Esophagus squamous epithelium (tissue), 5 donors: ENCODE measurements around the gene PHACTR3. TPM values are rescaled to one million over a fixed set of nuclear protein-coding genes. Genes with fewer than 3 reads are reported as not detected.

Source experiments
- DNase-seq: peaks from one replicate; lab custom pipeline; 2025; lab: John Stamatoyannopoulos, UW
- H3K27ac ChIP-seq, 4 donors: fragments of 200-600 bp; sonication (generic); one replicate each; pipeline ENCODE4 v1.5.1; 2016 to 2019; ENCODE audit warnings: mild to moderate bottlenecking in 1 of 4
- H3K27me3 ChIP-seq, 4 donors: fragments of 200-600 bp; sonication (generic); 1 replicate in 3 of 4; 2 replicates in 1 of 4; pipeline versions ENCODE4 v1.5.1 to v1.6.0; 2017 to 2021; ENCODE audit warnings: antibody characterized with exemption in 1 of 4
- H3K36me3 ChIP-seq, 3 donors: fragments of 200-600 bp; sonication (generic); one replicate each; pipeline ENCODE4 v1.5.1; 2016 to 2019
- H3K4me1 ChIP-seq, 3 donors: fragments of 200-600 bp; sonication (generic); one replicate each; pipeline ENCODE4 v1.5.1; 2017 to 2019
- H3K4me3 ChIP-seq, 4 donors: fragments of 200-600 bp; sonication (generic); 1 replicate in 3 of 4; 2 replicates in 1 of 4; pipeline ENCODE4 v1.5.1; 2016 to 2019; ENCODE audit warnings: mild to moderate bottlenecking in 2 of 4, moderate library complexity in 1 of 4
- H3K9me3 ChIP-seq, 3 donors: fragments of 200-600 bp; sonication (generic); one replicate each; pipeline ENCODE4 v1.5.1; 2016 to 2019
- POLR2A ChIP-seq, 4 donors: fragments of 450-650 bp; IDR thresholded peaks; one replicate each; pipeline ENCODE4 v1.6.1; 2017; ENCODE audit warnings: antibody characterized with exemption in 4 of 4, mild to moderate bottlenecking in 4 of 4, moderate library complexity in 3 of 4
- WGBS, 2 donors: methylation state at CpG; one replicate each; pipeline ENCODE4 v1.1.5; 2018; 5-methylcytosine and 5-hydroxymethylcytosine counted together
- intact Hi-C: fragments of 100-400 bp; cut with DNase I; formaldehyde crosslinking; loops from one replicate; pipeline ENCODE4 v1.15.0; 2022
- total RNA-seq, 4 donors: library from RNA; depleted of rRNA; stranded (reverse); fragments of >200 nt; gene quantifications; one replicate each; pipeline ENCODE4 v1.1.0, GENCODE V29; 2016
- TF ChIP-seq, protein P1 (sequence below), 6 experiments: fragments of 450-650 bp in 4 of 6; fragments of 200-600 bp in 2 of 6; sonication (generic) in 2 of 6; IDR thresholded peaks; one replicate each; pipeline ENCODE4 v1.5.1; 2016 to 2019; ENCODE audit warnings: antibody characterized with exemption in 6 of 6, mild to moderate bottlenecking in 4 of 6, moderate library complexity in 4 of 6
- donor health status: DM: yes; HTN: yes; CAD: no.

The PHACTR3 gene
- total RNA-seq, 4 donors from 2014 or later = 0.13 to 2.5 (median 0.32) TPM

DNA sequence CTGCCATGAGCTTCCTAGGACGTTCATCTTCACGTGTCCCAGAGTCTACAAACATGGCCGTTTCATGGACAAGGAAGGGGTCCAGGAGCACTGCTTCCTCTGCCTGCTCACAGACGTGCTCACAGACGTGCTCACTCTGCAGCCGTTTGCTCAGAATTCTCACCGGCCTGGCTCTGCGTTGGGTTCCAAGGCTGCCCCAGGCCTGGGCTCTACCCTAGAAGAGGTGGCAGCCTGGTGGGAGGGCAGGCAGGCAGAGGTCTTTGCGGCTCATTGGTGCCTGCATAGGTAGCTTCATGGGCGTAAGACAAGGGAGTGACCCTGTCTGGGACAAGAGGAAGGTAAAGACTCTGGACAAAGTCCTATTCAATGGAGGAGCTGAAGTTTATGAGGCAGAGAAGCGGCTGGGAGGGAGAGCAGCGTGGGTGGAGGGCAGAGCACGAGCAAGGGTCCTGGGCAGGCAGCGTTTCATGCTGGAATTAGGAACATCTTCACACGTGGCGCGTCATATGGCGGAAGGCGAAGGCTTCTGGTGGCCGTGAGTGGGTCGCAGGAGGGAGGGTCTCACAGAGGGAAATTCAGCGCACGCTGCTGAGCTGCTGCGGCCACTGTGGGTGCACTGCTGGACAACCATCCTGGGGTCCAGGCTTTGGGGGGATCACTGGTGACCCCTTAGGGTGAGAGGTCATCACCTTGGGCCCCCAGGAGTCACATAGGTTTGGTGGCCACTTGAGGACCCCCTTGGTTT is 138.2 kb downstream of the PHACTR3 start:
- intact Hi-C loops = no loop called here
- WGBS, 2 donors = 79 to 81% methylated on average over 15 to 18 of the region's 24 CpGs
- no peaks in the 10 kb centered on the region for H3K36me3 ChIP-seq
- TF ChIP-seq, protein P1, sequence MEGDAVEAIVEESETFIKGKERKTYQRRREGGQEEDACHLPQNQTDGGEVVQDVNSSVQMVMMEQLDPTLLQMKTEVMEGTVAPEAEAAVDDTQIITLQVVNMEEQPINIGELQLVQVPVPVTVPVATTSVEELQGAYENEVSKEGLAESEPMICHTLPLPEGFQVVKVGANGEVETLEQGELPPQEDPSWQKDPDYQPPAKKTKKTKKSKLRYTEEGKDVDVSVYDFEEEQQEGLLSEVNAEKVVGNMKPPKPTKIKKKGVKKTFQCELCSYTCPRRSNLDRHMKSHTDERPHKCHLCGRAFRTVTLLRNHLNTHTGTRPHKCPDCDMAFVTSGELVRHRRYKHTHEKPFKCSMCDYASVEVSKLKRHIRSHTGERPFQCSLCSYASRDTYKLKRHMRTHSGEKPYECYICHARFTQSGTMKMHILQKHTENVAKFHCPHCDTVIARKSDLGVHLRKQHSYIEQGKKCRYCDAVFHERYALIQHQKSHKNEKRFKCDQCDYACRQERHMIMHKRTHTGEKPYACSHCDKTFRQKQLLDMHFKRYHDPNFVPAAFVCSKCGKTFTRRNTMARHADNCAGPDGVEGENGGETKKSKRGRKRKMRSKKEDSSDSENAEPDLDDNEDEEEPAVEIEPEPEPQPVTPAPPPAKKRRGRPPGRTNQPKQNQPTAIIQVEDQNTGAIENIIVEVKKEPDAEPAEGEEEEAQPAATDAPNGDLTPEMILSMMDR (IDR thresholded peaks at IDR 0.05) = no peak
- TF ChIP-seq POLR2A (IDR thresholded peaks at IDR 0.05) = no peak
- H3K9me3 ChIP-seq = no peaks in the 10 kb centered on the region
- H3K4me3 ChIP-seq = no peak overlapping the region
- peaks cover 0 to 26% (median 0%) of the 10 kb centered on the region in 4 donors for H3K27me3 ChIP-seq
- no peak overlapping the region for H3K27ac ChIP-seq
- no peak for DNase-seq
- no peaks in the 10 kb centered on the region for H3K4me1 ChIP-seq

DNA sequence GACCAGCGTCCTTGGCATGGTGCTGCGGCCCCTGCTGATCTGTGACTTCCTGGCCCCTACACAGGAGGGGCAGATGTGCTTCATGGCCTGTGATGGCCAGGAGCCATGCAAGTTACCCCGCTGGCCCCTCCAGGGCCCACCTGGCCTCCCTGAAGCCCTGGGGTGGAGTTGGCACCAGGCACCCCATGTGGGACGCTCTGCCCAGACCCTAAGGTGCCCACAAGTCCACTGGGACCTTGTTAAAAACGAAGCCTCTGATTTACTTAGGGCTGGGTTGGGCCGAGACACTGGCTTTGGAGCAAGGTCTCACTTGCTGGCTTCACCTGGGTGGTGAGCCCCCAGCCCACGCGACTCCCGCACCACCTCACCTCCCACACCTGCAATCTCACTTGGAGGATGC is 139.0 kb downstream of the PHACTR3 start:
- Histone ChIP-seq H3K36me3 (no peaks in the 10 kb centered on the region), H3K27ac (no peak overlapping the region), H3K4me3 (no peak overlapping the region), H3K9me3 (no peaks in the 10 kb centered on the region), H3K27me3 (peaks cover 0 to 19% (median 0%) of the 10 kb centered on the region in 4 donors), H3K4me1 (peaks cover 0 to 2% (median 0%) of the 10 kb centered on the region in 3 donors)
- intact Hi-C loops = no loop called here
- TF ChIP-seq POLR2A (IDR thresholded peaks at IDR 0.05) = no peak
- TF ChIP-seq, protein P1 (IDR thresholded peaks at IDR 0.05) = no peak
- DNase-seq = no peak
- 80 to 85% methylated on average over 2 to 4 of the region's 9 CpGs for WGBS, 2 donors

DNA sequence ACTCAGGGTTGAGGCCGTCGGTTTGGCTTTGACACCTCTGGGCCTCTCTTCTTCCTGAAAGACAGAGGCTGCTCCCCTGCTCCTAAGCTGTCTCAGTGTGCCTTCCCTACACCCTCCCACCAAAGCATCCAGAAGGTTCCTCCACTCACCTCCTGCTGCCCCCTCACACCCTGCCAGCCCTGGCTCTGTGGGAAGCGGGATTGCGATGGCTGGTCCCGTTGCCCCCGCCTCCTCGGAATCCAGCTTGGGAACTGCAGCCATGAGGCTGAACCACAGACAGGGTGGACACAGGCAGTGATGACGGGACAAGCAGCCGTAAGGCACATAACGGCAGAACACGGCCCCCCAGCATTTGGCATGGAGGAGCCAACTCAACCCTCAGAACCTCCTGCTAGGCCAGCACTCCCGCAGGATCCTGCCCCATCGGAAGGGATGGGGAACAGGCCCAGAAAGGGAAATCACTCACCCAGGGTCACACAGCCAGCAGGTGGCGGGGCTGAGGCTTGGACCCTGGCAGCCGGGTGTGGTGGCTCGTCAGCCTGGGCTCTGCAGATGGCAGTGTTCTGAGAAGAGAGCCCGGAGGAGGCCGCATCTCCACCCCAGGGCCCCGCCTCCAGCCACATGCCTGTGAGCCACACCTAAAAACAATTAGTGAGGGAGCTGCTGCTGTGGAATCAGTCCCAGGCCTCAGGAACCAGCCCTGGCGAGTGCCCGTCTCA is 139.6 kb downstream of the PHACTR3 start:
- H3K27ac ChIP-seq = no peak overlapping the region
- H3K36me3 ChIP-seq = no peaks in the 10 kb centered on the region
- H3K4me3 ChIP-seq = no peak overlapping the region
- H3K4me1 ChIP-seq = peaks cover 0 to 8% (median 0%) of the 10 kb centered on the region in 3 donors
- intact Hi-C loops = no loop called here
- no peak for TF ChIP-seq POLR2A (IDR thresholded peaks at IDR 0.05)
- TF ChIP-seq, protein P1 (IDR thresholded peaks at IDR 0.05) = no peak
- H3K27me3 ChIP-seq = peaks cover 0 to 13% (median 0%) of the 10 kb centered on the region in 4 donors
- no peaks in the 10 kb centered on the region for H3K9me3 ChIP-seq
- DNase-seq = no peak
- 63 to 69% methylated on average over 2 to 11 of the region's 21 CpGs for whole genome bisulfite sequencing, 2 donors

DNA sequence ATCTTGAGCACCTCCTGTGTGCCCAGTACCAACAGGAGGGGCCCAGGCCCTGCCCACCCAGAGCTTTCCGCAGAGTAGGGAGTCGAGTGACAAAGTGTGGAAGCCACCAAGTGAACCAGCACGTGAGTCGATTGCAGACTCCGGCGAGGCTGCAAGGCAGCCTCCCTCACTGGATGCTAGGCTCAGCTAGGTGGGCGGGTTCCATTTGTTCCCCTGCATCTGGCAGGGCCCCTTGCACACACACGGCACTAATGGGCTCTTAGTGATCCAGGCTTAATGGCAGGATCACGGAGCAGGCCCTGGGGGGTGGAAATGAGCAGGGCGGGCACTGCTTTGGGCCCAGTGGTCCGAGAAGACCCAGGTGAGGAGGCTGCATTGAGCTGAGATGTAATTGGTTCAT is 140.4 kb downstream of the PHACTR3 start:
- no peaks in the 10 kb centered on the region for H3K9me3 ChIP-seq
- TF ChIP-seq, protein P1 (IDR thresholded peaks at IDR 0.05) = no peak
- no peak for TF ChIP-seq POLR2A (IDR thresholded peaks at IDR 0.05)
- 51 to 70% methylated on average over 8 to 9 of the region's 11 CpGs for WGBS, 2 donors
- peaks cover 0 to 14% (median 0%) of the 10 kb centered on the region in 3 donors for H3K4me1 ChIP-seq
- H3K27ac ChIP-seq = no peak overlapping the region
- H3K4me3 ChIP-seq = no peak overlapping the region
- H3K27me3 ChIP-seq = peaks cover 0 to 12% (median 0%) of the 10 kb centered on the region in 4 donors
- intact Hi-C loops = no loop called here
- H3K36me3 ChIP-seq = no peaks in the 10 kb centered on the region
- DNase-seq = no peak

DNA sequence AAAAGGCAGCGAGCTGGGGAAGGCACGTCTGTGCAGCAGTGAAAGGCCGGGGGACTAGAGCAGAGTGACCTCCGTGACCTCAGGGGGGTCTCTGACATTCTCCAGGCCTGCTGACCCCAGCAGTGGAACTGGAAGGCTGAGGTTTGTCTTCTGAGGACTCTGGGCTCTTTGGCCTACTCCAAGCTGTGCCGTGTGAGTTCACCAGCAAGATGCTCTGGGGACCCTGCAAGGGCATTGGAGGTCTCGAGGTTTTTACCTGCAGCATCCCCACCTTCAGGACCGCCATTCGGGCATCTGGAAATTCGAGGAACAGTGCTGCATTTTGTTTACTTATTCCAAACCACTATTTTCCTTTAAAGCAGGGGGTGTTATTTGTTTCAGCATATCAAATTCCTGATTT is 140.9 kb downstream of the PHACTR3 start:
- H3K4me3 ChIP-seq = no peak overlapping the region
- intact Hi-C loops = no loop called here
- H3K27me3 ChIP-seq = peaks cover 0 to 16% (median 0%) of the 10 kb centered on the region in 4 donors
- no peak for TF ChIP-seq POLR2A (IDR thresholded peaks at IDR 0.05)
- TF ChIP-seq, protein P1 (IDR thresholded peaks at IDR 0.05) = no peak
- whole genome bisulfite sequencing, 2 donors = 67 to 75% methylated on average over 7 to 8 of the region's 9 CpGs
- peaks cover 0 to 17% (median 0%) of the 10 kb centered on the region in 3 donors for H3K4me1 ChIP-seq
- no peak for DNase-seq
- no peak overlapping the region for H3K27ac ChIP-seq
- H3K9me3 ChIP-seq = no peaks in the 10 kb centered on the region
- no peaks in the 10 kb centered on the region for H3K36me3 ChIP-seq
